Hippocampal formation (tissue), 2 donors: ENCODE results near the gene ST3GAL4.
"Not testable (repeated sequence)": the region's sequence is repeated elsewhere in the genome, so short reads cannot be mapped to it uniquely, and the experiment has no call there.

Source experiments
- DNase-seq, 2 donors: peaks; one replicate each; lab custom pipeline; 2025; lab: John Stamatoyannopoulos, UW

ST3GAL4 gene

GRCh38 chr11:126346586-126346940 lies 8.9 kb upstream of the ST3GAL4 start:
- no peak for DNase-seq

- DNase-seq, result not testable (repeated sequence)
These were observed 8.5 kb upstream of the ST3GAL4 start for GRCh38 chr11:126346946-126347345.

GRCh38 chr11:126347751-126348668 lies 7.5 kb upstream of the ST3GAL4 start:
- no peak for DNase-seq

- no peak for DNase-seq
These were observed 6.5 kb upstream of the ST3GAL4 start for GRCh38 chr11:126348806-126349582.

- no peak for DNase-seq
These were observed 4.7 kb upstream of the ST3GAL4 start for GRCh38 chr11:126350836-126351235.

GRCh38 chr11:126352163-126352562 lies 3.3 kb upstream of the ST3GAL4 start:
- no peak for DNase-seq

- no peak for DNase-seq
These were observed 2.3 kb upstream of the ST3GAL4 start for GRCh38 chr11:126352934-126353801.

GRCh38 chr11:126354631-126355323 lies 709 bp upstream of the ST3GAL4 start:
- DNase-seq, result no peak

GRCh38 chr11:126355926-126356897 lies 726 bp downstream of the ST3GAL4 start:
- DNase-seq, result peak; percentile 63 to 81

- no peak for DNase-seq
These were observed 1.8 kb downstream of the ST3GAL4 start for GRCh38 chr11:126357055-126357962.

- no peak for DNase-seq
These were observed 2.7 kb downstream of the ST3GAL4 start for GRCh38 chr11:126357969-126358762.

GRCh38 chr11:126358763-126359160 lies 3.3 kb downstream of the ST3GAL4 start:
- DNase-seq, result no peak

GRCh38 chr11:126359431-126360048 lies 4.1 kb downstream of the ST3GAL4 start:
- peak; percentile 56 to 66 for DNase-seq

- no peak for DNase-seq
These were observed 4.6 kb downstream of the ST3GAL4 start for GRCh38 chr11:126360049-126360446.

GRCh38 chr11:126361400-126361799 lies 5.9 kb downstream of the ST3GAL4 start:
- no peak for DNase-seq

- DNase-seq, result no peak
These were observed 7.6 kb downstream of the ST3GAL4 start for GRCh38 chr11:126362879-126363655.

GRCh38 chr11:126363706-126364248 lies 8.3 kb downstream of the ST3GAL4 start:
- DNase-seq, result peak; percentile 67 to 72
